DOHH2 (cell line): Measurements from ENCODE around the gene HTD2.

Source experiments
- H3F3A ChIP-seq: fragments of 200-600 bp; sonication (generic), shearing (Covaris generic); 2 replicates; pipeline ENCODE4 v1.6.0; 2016; ENCODE audit warnings: antibody characterized with exemption, mild to moderate bottlenecking; ENCODE audit not compliant: control insufficient read depth, insufficient read depth
- H3K27ac ChIP-seq: fragments of 200-600 bp; sonication (generic); 2 replicates; pipeline ENCODE4 v1.5.1; 2014; ENCODE audit warnings: low read depth, mild to moderate bottlenecking, low read length, moderate library complexity
- H3K27me3 ChIP-seq: fragments of 200-600 bp; sonication (generic); 2 replicates; pipeline ENCODE4 v1.6.1; 2014; ENCODE audit warnings: mild to moderate bottlenecking, low read length, mixed read lengths; ENCODE audit not compliant: control insufficient read depth
- H3K36me3 ChIP-seq: fragments of 200-600 bp; sonication (generic); 2 replicates; pipeline ENCODE4 v1.6.1; 2014; ENCODE audit warnings: mild to moderate bottlenecking, low read length, moderate library complexity, mixed read lengths; ENCODE audit not compliant: control insufficient read depth
- H3K4me1 ChIP-seq: fragments of 200-600 bp; sonication (generic); 2 replicates; pipeline ENCODE4 v1.6.1; 2014; ENCODE audit warnings: mild to moderate bottlenecking, low read length, mixed read lengths; ENCODE audit not compliant: control insufficient read depth
- H3K4me2 ChIP-seq: fragments of 200-600 bp; sonication (generic); 2 replicates; pipeline ENCODE4 v1.6.0; 2014; ENCODE audit warnings: mild to moderate bottlenecking, low read length, moderate library complexity
- H3K4me3 ChIP-seq: fragments of 200-600 bp; sonication (generic); 2 replicates; pipeline ENCODE4 v1.5.1; 2014; ENCODE audit warnings: mild to moderate bottlenecking, low read length, mixed read lengths
- H3K79me2 ChIP-seq: fragments of 200-600 bp; sonication (generic); 2 replicates; pipeline ENCODE4 v1.6.1; 2014; ENCODE audit warnings: mild to moderate bottlenecking, low read length, mixed read lengths; ENCODE audit not compliant: control insufficient read depth
- H3K9me2 ChIP-seq: fragments of 200-600 bp; sonication (generic); replicated peaks from 2 replicates; pipeline ENCODE4 v1.6.1; 2014; ENCODE audit warnings: mild to moderate bottlenecking, low read length, mixed read lengths; ENCODE audit not compliant: control insufficient read depth
- H3K9me3 ChIP-seq: fragments of 200-600 bp; sonication (generic); 2 replicates; pipeline ENCODE4 v1.6.1; 2014; ENCODE audit warnings: antibody characterized with exemption, low read length, mixed read lengths; ENCODE audit not compliant: control insufficient read depth, insufficient read depth
- H4K20me1 ChIP-seq: fragments of 200-600 bp; sonication (generic); 2 replicates; pipeline ENCODE4 v1.6.0; 2014; ENCODE audit warnings: low read depth, mild to moderate bottlenecking, antibody characterized with exemption, low read length, moderate library complexity; ENCODE audit not compliant: control insufficient read depth, insufficient read depth
- CTCF ChIP-seq: fragments of 200-600 bp; sonication (generic); IDR thresholded peaks from one replicate; pipeline ENCODE4 v1.5.1; 2014; ENCODE audit warnings: antibody characterized with exemption, mild to moderate bottlenecking, low read depth, low read length; ENCODE audit not compliant: poor library complexity, severe bottlenecking
- EZH2phosphoT487 ChIP-seq: fragments of 200-600 bp; sonication (generic); IDR thresholded peaks from 2 replicates; pipeline ENCODE4 v1.6.1; 2017; ENCODE audit warnings: borderline replicate concordance, mild to moderate bottlenecking, antibody characterized with exemption, low read length, moderate library complexity, mixed read lengths

HTD2 gene

GRCh38 chr3:58323529-58324390, 17.4 kb downstream of the HTD2 start:
- peaks cover 38% of the 10 kb centered on the region for H3K4me1 ChIP-seq
- H3K9me2 ChIP-seq = no peaks in the 10 kb centered on the region
- no peak overlapping the region for H3K4me3 ChIP-seq
- no peak overlapping the region for H3K27ac ChIP-seq
- peaks cover 15% of the 10 kb centered on the region for H3F3A ChIP-seq
- no peak for TF ChIP-seq CTCF
- TF ChIP-seq EZH2phosphoT487 = no peak
- peaks cover 17% of the 10 kb centered on the region for H3K79me2 ChIP-seq
- H3K27me3 ChIP-seq = no peaks in the 10 kb centered on the region
- peaks cover 24% of the 10 kb centered on the region for H3K36me3 ChIP-seq
- no peaks in the 10 kb centered on the region for H4K20me1 ChIP-seq
- no peaks in the 10 kb centered on the region for H3K9me3 ChIP-seq
- H3K4me2 ChIP-seq = no peak overlapping the region

- H3K9me3 ChIP-seq = no peaks in the 10 kb centered on the region
- 0 out of 2 replicates have a peak overlapping the region, but pooled peaks have one; percentile 8 for H3K4me3 ChIP-seq
- peaks cover 13% of the 10 kb centered on the region for H3K79me2 ChIP-seq
- H3F3A ChIP-seq = peaks cover 11% of the 10 kb centered on the region
- H3K27ac ChIP-seq = no peak overlapping the region
- peaks cover 17% of the 10 kb centered on the region for H3K36me3 ChIP-seq
- TF ChIP-seq EZH2phosphoT487 (no peak), CTCF (no peak)
- peak overlapping the region; percentile 41 for H3K4me2 ChIP-seq
- H3K27me3 ChIP-seq = no peaks in the 10 kb centered on the region
- H3K4me1 ChIP-seq = peaks cover 38% of the 10 kb centered on the region
- no peaks in the 10 kb centered on the region for H3K9me2 ChIP-seq
- H4K20me1 ChIP-seq = no peaks in the 10 kb centered on the region
Measured at GRCh38 chr3:58324391-58325390, 18.4 kb downstream of the HTD2 start.

GRCh38 chr3:58325525-58325992, 19.2 kb downstream of the HTD2 start:
- H3K27ac ChIP-seq = no peak overlapping the region
- no peaks in the 10 kb centered on the region for H3K27me3 ChIP-seq
- TF ChIP-seq CTCF = no peak
- TF ChIP-seq EZH2phosphoT487 = no peak
- peaks cover 13% of the 10 kb centered on the region for H3K79me2 ChIP-seq
- H4K20me1 ChIP-seq = no peaks in the 10 kb centered on the region
- H3K4me2 ChIP-seq = peak overlapping the region; percentile 41
- H3F3A ChIP-seq = peaks cover 15% of the 10 kb centered on the region
- no peaks in the 10 kb centered on the region for H3K9me2 ChIP-seq
- H3K4me1 ChIP-seq = peaks cover 41% of the 10 kb centered on the region
- no peaks in the 10 kb centered on the region for H3K9me3 ChIP-seq
- H3K36me3 ChIP-seq = peaks cover 13% of the 10 kb centered on the region
- 0 out of 2 replicates have a peak overlapping the region, but pooled peaks have one; percentile 8 for H3K4me3 ChIP-seq
